Measurements from ENCODE around the gene APOH. TPM values are rescaled to one million over a fixed set of nuclear protein-coding genes. Genes with fewer than 3 reads are reported as not detected.

The APOH gene
- total RNA-seq, 2 experiments from 2014 or later, result not detected

GRCh38 chr17:66240630-66241029, 11.4 kb upstream of the APOH start:
- Histone ChIP-seq H3K4me3 (ENCODE audit: low read length) (no peak overlapping the region), H3K4me1 (ENCODE audit: insufficient read depth, low read length) (peaks cover 6% of the 10 kb centered on the region), H3K27ac (ENCODE audit: low read depth in 1 of 2, low read length in 2 of 2) (no peak overlapping the region), H3K36me3 (ENCODE audit: insufficient read depth, low read length) (no peaks in the 10 kb centered on the region), H3K27me3 (ENCODE audit: control insufficient read depth in 1 of 2, insufficient read depth in 2 of 2, low read length in 2 of 2) (no peaks in the 10 kb centered on the region), H3K9me3 (ENCODE audit: control insufficient read depth in 1 of 2, insufficient read depth in 1 of 2, low read length in 2 of 2) (no peaks in the 10 kb centered on the region)
- Mint-ChIP-seq H3K27ac (no peak overlapping the region), H3K27me3 (no peaks in the 10 kb centered on the region), H3K36me3 (ENCODE audit: low read depth) (no peaks in the 10 kb centered on the region), H3K4me1 (ENCODE audit: low read depth) (peaks cover 18% of the 10 kb centered on the region), H3K9me3 (no peaks in the 10 kb centered on the region), H3K4me3 (no peak overlapping the region)
- TF ChIP-seq CTCF (IDR thresholded peaks at IDR 0.05), result no peak
- ATAC-seq (ENCODE audit: poor library complexity) (no peak), DNase-seq (no peak)
- intact Hi-C loops (cut with DNase I, micrococcal nuclease), result loop anchor here in 1 of 2 experiments (5.0 kb wide), 1 partner anchor 33 kb away; no protein-coding TSS in a partner anchor
- CTCF ChIA-PET, result interaction anchor here (1.2 kb wide), 1 partner anchor 326 kb away, joined by 3 read pairs; no protein-coding TSS in a partner anchor
- POLR2A ChIA-PET, result no interaction called here

- H3K27me3 ChIP-seq (ENCODE audit: control insufficient read depth in 1 of 2, insufficient read depth in 2 of 2, low read length in 2 of 2), result no peaks in the 10 kb centered on the region
- H3K9me3 Mint-ChIP-seq, result no peaks in the 10 kb centered on the region
- TF ChIP-seq CTCF (IDR thresholded peaks at IDR 0.05), result no peak
- no peak overlapping the region for H3K27ac ChIP-seq (ENCODE audit: low read depth in 1 of 2, low read length in 2 of 2)
- ATAC-seq (ENCODE audit: poor library complexity), result no peak
- ChIA-PET POLR2A (no interaction called here), CTCF (no interaction called here)
- peaks cover 14% of the 10 kb centered on the region for H3K4me1 Mint-ChIP-seq (ENCODE audit: low read depth)
- no peaks in the 10 kb centered on the region for H3K27me3 Mint-ChIP-seq
- no peaks in the 10 kb centered on the region for H3K36me3 Mint-ChIP-seq (ENCODE audit: low read depth)
- no peaks in the 10 kb centered on the region for H3K36me3 ChIP-seq (ENCODE audit: insufficient read depth, low read length)
- H3K4me3 Mint-ChIP-seq, result no peak overlapping the region
- intact Hi-C loops (cut with DNase I, micrococcal nuclease), result loop anchor here in 1 of 2 experiments (5.0 kb wide), 1 partner anchor 33 kb away; no protein-coding TSS in a partner anchor
- H3K9me3 ChIP-seq (ENCODE audit: control insufficient read depth in 1 of 2, insufficient read depth in 1 of 2, low read length in 2 of 2), result no peaks in the 10 kb centered on the region
- no peaks in the 10 kb centered on the region for H3K4me1 ChIP-seq (ENCODE audit: insufficient read depth, low read length)
- no peak overlapping the region for H3K4me3 ChIP-seq (ENCODE audit: low read length)
- H3K27ac Mint-ChIP-seq, result no peak overlapping the region
- DNase-seq, result no peak
Measured at GRCh38 chr17:66240013-66240412, 10.8 kb upstream of the APOH start.

GRCh38 chr17:66235377-66235994, 6.3 kb upstream of the APOH start:
- no peak for DNase-seq
- intact Hi-C loops (cut with DNase I, micrococcal nuclease), result no loop called here
- Histone ChIP-seq H3K36me3 (ENCODE audit: insufficient read depth, low read length) (no peaks in the 10 kb centered on the region), H3K4me3 (ENCODE audit: low read length) (no peak overlapping the region), H3K27me3 (ENCODE audit: control insufficient read depth in 1 of 2, insufficient read depth in 2 of 2, low read length in 2 of 2) (no peaks in the 10 kb centered on the region), H3K27ac (ENCODE audit: low read depth in 1 of 2, low read length in 2 of 2) (no peak overlapping the region), H3K4me1 (ENCODE audit: insufficient read depth, low read length) (no peaks in the 10 kb centered on the region), H3K9me3 (ENCODE audit: control insufficient read depth in 1 of 2, insufficient read depth in 1 of 2, low read length in 2 of 2) (no peaks in the 10 kb centered on the region)
- no peak for TF ChIP-seq CTCF (IDR thresholded peaks at IDR 0.05)
- Mint-ChIP-seq H3K27me3 (no peaks in the 10 kb centered on the region), H3K4me3 (no peak overlapping the region), H3K4me1 (ENCODE audit: low read depth) (peaks cover 10% of the 10 kb centered on the region), H3K27ac (no peak overlapping the region), H3K9me3 (no peaks in the 10 kb centered on the region), H3K36me3 (ENCODE audit: low read depth) (no peaks in the 10 kb centered on the region)
- ChIA-PET POLR2A (no interaction called here), CTCF (interaction anchor here (0.9 kb wide), 1 partner anchor 10 kb away, joined by 4 read pairs; no protein-coding TSS in a partner anchor)
- no peak for ATAC-seq (ENCODE audit: poor library complexity)
